Measurements from ENCODE around the gene IL17RE.

Gene IL17RE

GRCh38 chr3:9951962-9952805 lies 49.5 kb downstream of the IL17RE start, which contains the start of gene PRRT3:
TSS of gene PRRT3 (minus strand) at chr3:9952408. CDS start at chr3:9950115, 2,293 bp downstream.
- DNase-seq (ENCODE audit: low spot score) = peak; percentile 78

- no peak for DNase-seq (ENCODE audit: low spot score)
These were observed 52.4 kb downstream of the IL17RE start for GRCh38 chr3:9955067-9955502.

- no peak for DNase-seq (ENCODE audit: low spot score)
These were observed 53.1 kb downstream of the IL17RE start for GRCh38 chr3:9955611-9956352.

- peak; percentile 32 for DNase-seq (ENCODE audit: low spot score)
These were observed 54.6 kb downstream of the IL17RE start for GRCh38 chr3:9957214-9957613.

- no peak for DNase-seq (ENCODE audit: low spot score)
These were observed 62.7 kb downstream of the IL17RE start for GRCh38 chr3:9965200-9965875.

All from AG20443 (cell line).